Activated naive CD8-positive, alpha-beta T cell (primary cell): ENCODE data around the gene PIK3C2G.
"Not testable (repeated sequence)": the region's sequence is repeated elsewhere in the genome, so short reads cannot be mapped to it uniquely, and the experiment has no call there.

Source experiments
- H3K27ac Mint-ChIP-seq: one replicate; pipeline ENCODE4 v1.8.0; 2021; ENCODE audit warnings: mixed read lengths
- H3K27me3 Mint-ChIP-seq: one replicate; pipeline ENCODE4 v1.8.0; 2021; ENCODE audit warnings: mixed read lengths
- H3K36me3 Mint-ChIP-seq: one replicate; pipeline ENCODE4 v1.8.0; 2021; ENCODE audit warnings: mixed read lengths
- H3K4me1 Mint-ChIP-seq: one replicate; pipeline ENCODE4 v1.8.0; 2021; ENCODE audit warnings: low read depth, mixed read lengths
- H3K4me3 Mint-ChIP-seq: one replicate; pipeline ENCODE4 v1.8.0; 2021; ENCODE audit warnings: mild to moderate bottlenecking, mixed read lengths
- H3K9me3 Mint-ChIP-seq: one replicate; pipeline ENCODE4 v1.8.0; 2021; ENCODE audit warnings: low read depth, mixed read lengths

PIK3C2G gene

GRCh38 chr12:18479256-18479655 lies 217.9 kb downstream of the PIK3C2G start:
- no peaks in the 10 kb centered on the region for H3K9me3 Mint-ChIP-seq
- H3K4me1 Mint-ChIP-seq = no peaks in the 10 kb centered on the region
- H3K27me3 Mint-ChIP-seq = no peaks in the 10 kb centered on the region
- H3K4me3 Mint-ChIP-seq = no peak overlapping the region
- no peaks in the 10 kb centered on the region for H3K36me3 Mint-ChIP-seq
- no peak overlapping the region for H3K27ac Mint-ChIP-seq

GRCh38 chr12:18482601-18483120 lies 221.3 kb downstream of the PIK3C2G start:
- Mint-ChIP-seq H3K4me3 (no peak overlapping the region), H3K36me3 (no peaks in the 10 kb centered on the region), H3K4me1 (no peaks in the 10 kb centered on the region), H3K27ac (no peak overlapping the region), H3K9me3 (peaks cover 3% of the 10 kb centered on the region), H3K27me3 (no peaks in the 10 kb centered on the region)

GRCh38 chr12:18483698-18484325 lies 222.5 kb downstream of the PIK3C2G start:
- Mint-ChIP-seq H3K27me3 (no peaks in the 10 kb centered on the region), H3K9me3 (peaks cover 3% of the 10 kb centered on the region), H3K4me1 (no peaks in the 10 kb centered on the region), H3K4me3 (no peak overlapping the region), H3K27ac (no peak overlapping the region), H3K36me3 (no peaks in the 10 kb centered on the region)

- no peaks in the 10 kb centered on the region for H3K36me3 Mint-ChIP-seq
- H3K27me3 Mint-ChIP-seq = no peaks in the 10 kb centered on the region
- no peaks in the 10 kb centered on the region for H3K4me1 Mint-ChIP-seq
- no peak overlapping the region for H3K27ac Mint-ChIP-seq
- no peak overlapping the region for H3K4me3 Mint-ChIP-seq
- peaks cover 3% of the 10 kb centered on the region for H3K9me3 Mint-ChIP-seq
Observed at GRCh38 chr12:18486036-18486435, 224.7 kb downstream of the PIK3C2G start.

GRCh38 chr12:18487509-18487908 lies 226.2 kb downstream of the PIK3C2G start:
- no peaks in the 10 kb centered on the region for H3K27me3 Mint-ChIP-seq
- no peaks in the 10 kb centered on the region for H3K36me3 Mint-ChIP-seq
- no peaks in the 10 kb centered on the region for H3K4me1 Mint-ChIP-seq
- H3K27ac Mint-ChIP-seq = no peak overlapping the region
- H3K4me3 Mint-ChIP-seq = no peak overlapping the region
- H3K9me3 Mint-ChIP-seq = peaks cover 3% of the 10 kb centered on the region

- Mint-ChIP-seq H3K27me3 (no peaks in the 10 kb centered on the region), H3K9me3 (peaks cover 3% of the 10 kb centered on the region), H3K4me3 (no peak overlapping the region), H3K27ac (no peak overlapping the region), H3K4me1 (no peaks in the 10 kb centered on the region), H3K36me3 (no peaks in the 10 kb centered on the region)
Observed at GRCh38 chr12:18492372-18493025, 231.2 kb downstream of the PIK3C2G start.

GRCh38 chr12:18496156-18496555 lies 234.8 kb downstream of the PIK3C2G start:
- H3K36me3 Mint-ChIP-seq = no peaks in the 10 kb centered on the region
- peaks cover 9% of the 10 kb centered on the region for H3K9me3 Mint-ChIP-seq
- no peak overlapping the region for H3K4me3 Mint-ChIP-seq
- no peaks in the 10 kb centered on the region for H3K27me3 Mint-ChIP-seq
- H3K27ac Mint-ChIP-seq = no peak overlapping the region
- H3K4me1 Mint-ChIP-seq = no peaks in the 10 kb centered on the region

GRCh38 chr12:18500160-18500574 lies 238.8 kb downstream of the PIK3C2G start:
- not testable (repeated sequence) for H3K27ac Mint-ChIP-seq, H3K27me3 Mint-ChIP-seq, H3K36me3 Mint-ChIP-seq, H3K4me1 Mint-ChIP-seq, H3K4me3 Mint-ChIP-seq, H3K9me3 Mint-ChIP-seq

- H3K9me3 Mint-ChIP-seq, H3K27me3 Mint-ChIP-seq, H3K27ac Mint-ChIP-seq, H3K4me1 Mint-ChIP-seq, H3K4me3 Mint-ChIP-seq, H3K36me3 Mint-ChIP-seq: not testable (repeated sequence)
Observed at GRCh38 chr12:18500736-18501135, 239.4 kb downstream of the PIK3C2G start.

GRCh38 chr12:18502422-18502968 lies 241.2 kb downstream of the PIK3C2G start:
- Mint-ChIP-seq H3K4me1 (no peaks in the 10 kb centered on the region), H3K9me3 (peaks cover 14% of the 10 kb centered on the region), H3K27ac (no peak overlapping the region), H3K4me3 (no peak overlapping the region), H3K36me3 (no peaks in the 10 kb centered on the region), H3K27me3 (no peaks in the 10 kb centered on the region)

- H3K4me1 Mint-ChIP-seq = no peaks in the 10 kb centered on the region
- peaks cover 27% of the 10 kb centered on the region for H3K9me3 Mint-ChIP-seq
- no peaks in the 10 kb centered on the region for H3K36me3 Mint-ChIP-seq
- no peaks in the 10 kb centered on the region for H3K27me3 Mint-ChIP-seq
- H3K27ac Mint-ChIP-seq = no peak overlapping the region
- H3K4me3 Mint-ChIP-seq = no peak overlapping the region
Observed at GRCh38 chr12:18521461-18521860, 260.1 kb downstream of the PIK3C2G start.

- H3K9me3 Mint-ChIP-seq = peaks cover 31% of the 10 kb centered on the region
- no peaks in the 10 kb centered on the region for H3K27me3 Mint-ChIP-seq
- H3K27ac Mint-ChIP-seq = no peak overlapping the region
- H3K36me3 Mint-ChIP-seq = no peaks in the 10 kb centered on the region
- H3K4me3 Mint-ChIP-seq = no peak overlapping the region
- H3K4me1 Mint-ChIP-seq = no peaks in the 10 kb centered on the region
Observed at GRCh38 chr12:18522806-18523205, 261.5 kb downstream of the PIK3C2G start.

- H3K4me3 Mint-ChIP-seq, H3K9me3 Mint-ChIP-seq, H3K27me3 Mint-ChIP-seq, H3K36me3 Mint-ChIP-seq, H3K27ac Mint-ChIP-seq, H3K4me1 Mint-ChIP-seq: not testable (repeated sequence)
Observed at GRCh38 chr12:18542497-18542896, 281.2 kb downstream of the PIK3C2G start.

GRCh38 chr12:18546399-18546798 lies 285.1 kb downstream of the PIK3C2G start:
- H3K36me3 Mint-ChIP-seq = no peaks in the 10 kb centered on the region
- no peak overlapping the region for H3K4me3 Mint-ChIP-seq
- no peaks in the 10 kb centered on the region for H3K4me1 Mint-ChIP-seq
- H3K27me3 Mint-ChIP-seq = no peaks in the 10 kb centered on the region
- H3K9me3 Mint-ChIP-seq = peaks cover 4% of the 10 kb centered on the region
- H3K27ac Mint-ChIP-seq = no peak overlapping the region

GRCh38 chr12:18549598-18549997 lies 288.3 kb downstream of the PIK3C2G start:
- no peaks in the 10 kb centered on the region for H3K36me3 Mint-ChIP-seq
- no peak overlapping the region for H3K4me3 Mint-ChIP-seq
- H3K27me3 Mint-ChIP-seq = no peaks in the 10 kb centered on the region
- no peaks in the 10 kb centered on the region for H3K4me1 Mint-ChIP-seq
- H3K27ac Mint-ChIP-seq = no peak overlapping the region
- H3K9me3 Mint-ChIP-seq = no peaks in the 10 kb centered on the region

- Mint-ChIP-seq H3K9me3 (no peaks in the 10 kb centered on the region), H3K27me3 (no peaks in the 10 kb centered on the region), H3K36me3 (no peaks in the 10 kb centered on the region), H3K4me1 (no peaks in the 10 kb centered on the region), H3K4me3 (no peak overlapping the region), H3K27ac (no peak overlapping the region)
Observed at GRCh38 chr12:18551106-18551505, 289.8 kb downstream of the PIK3C2G start.
